K562 (cell line): Measurements from ENCODE around the gene FBXO15. TPM values are rescaled to one million over a fixed set of nuclear protein-coding genes. Genes with fewer than 3 reads are reported as not detected.

Source experiments
- ATAC-seq: fragments of 200-7000 bp; cut with Tn5 transposase; 3 replicates; pipeline ENCODE4 v1.9.1; 2020; ENCODE audit warnings: moderate library complexity
- BruUV-seq: library from RNA; stranded (reverse); fragments of 400-500 nt; replicated peaks from 2 replicates; lab custom pipeline; 2021; lab: Mats Ljungman, UMichigan
- CTCF ChIA-PET: fragments of 300-600 bp; formaldehyde crosslinking; extraction: SDS; loops from one replicate; lab custom pipeline; 2021; ENCODE audit warnings: low intra/inter-chr PET ratio; lab: Yijun Ruan, JAX
- POLR2A ChIA-PET: fragments of 300-600, 350-650 bp; sonication (Branson Sonifier 250); formaldehyde crosslinking; extraction: SDS; loops from one replicate; lab custom pipeline; 2021; ENCODE audit warnings: antibody characterized with exemption, inconsistent platforms; lab: Yijun Ruan, JAX
- DNase-seq, 4 experiments: peaks; one replicate each; pipeline versions ENCODE4 v3.0.0 to v3.0.0-alpha.2; 2011 to 2018; ENCODE audit warnings: low spot score in 3 of 4, mixed read lengths in 3 of 4; ENCODE audit errors: extremely low read depth in 1 of 4
- FAIRE-seq: peaks from 2 replicates; lab custom pipeline; 2011; peaks lifted over from hg19 to GRCh38; lab: Jason Lieb, UNC
- H2AFZ ChIP-seq: 2 replicates; pipeline ENCODE4 v1.6.0; 2011; ENCODE audit warnings: low read depth, low read length, control low read depth, inconsistent platforms
- H3K27ac ChIP-seq: fragments of 200-600 bp; 3 replicates; pipeline ENCODE4 v1.8.0; 2011; ENCODE audit warnings: low read depth, mild to moderate bottlenecking, control low read depth, inconsistent platforms, low read length, moderate library complexity, mixed read lengths; ENCODE audit errors: extremely low read depth
- H3K27me3 ChIP-seq, 2 experiments: fragments of 300-600 bp in 1 of 2; 2 replicates in 1 of 2; 3 replicates in 1 of 2; pipeline versions ENCODE4 v1.6.0 to v1.8.0; 2011; ENCODE audit warnings: inconsistent platforms in 2 of 2, low read length in 2 of 2, mild to moderate bottlenecking in 1 of 2, mixed read lengths in 1 of 2, moderate library complexity in 1 of 2; ENCODE audit not compliant: control insufficient read depth in 2 of 2, insufficient read depth in 2 of 2
- H3K36me3 ChIP-seq: fragments of 300-600 bp; 3 replicates; pipeline ENCODE4 v1.8.0; 2011; ENCODE audit warnings: mild to moderate bottlenecking, low read length, inconsistent platforms; ENCODE audit not compliant: control insufficient read depth, insufficient read depth
- H3K4me1 ChIP-seq, 2 experiments: fragments of 200-600 bp in 1 of 2; replicated peaks in 1 of 2; 2 replicates in 1 of 2; 3 replicates in 1 of 2; pipeline versions ENCODE4 v1.5.1 to v1.8.0; 2011; ENCODE audit warnings: inconsistent platforms in 2 of 2, low read length in 2 of 2, mild to moderate bottlenecking in 1 of 2, mixed read lengths in 1 of 2, moderate library complexity in 1 of 2; ENCODE audit not compliant: control insufficient read depth in 2 of 2, insufficient read depth in 2 of 2
- H3K4me2 ChIP-seq: 2 replicates; pipeline ENCODE4 v1.6.1; 2011; ENCODE audit warnings: low read length, control low read depth, inconsistent platforms, mixed read lengths; ENCODE audit not compliant: insufficient read depth
- H3K4me3 ChIP-seq: fragments of 200-600 bp; sonication (generic), shearing (Covaris generic); 2 replicates; pipeline ENCODE4 v1.5.1; 2016; ENCODE audit warnings: control low read depth, inconsistent platforms
- H3K79me2 ChIP-seq: fragments of 200-600 bp; 3 replicates; pipeline ENCODE4 v1.8.0; 2011; ENCODE audit warnings: low read length, inconsistent platforms; ENCODE audit not compliant: control insufficient read depth, insufficient read depth
- H3K9ac ChIP-seq, 2 experiments: 2 replicates each; pipeline versions ENCODE4 v1.6.0 to v1.6.1; 2011; ENCODE audit warnings: low read depth in 2 of 2, low read length in 2 of 2, control low read depth in 1 of 2, inconsistent platforms in 1 of 2, mild to moderate bottlenecking in 1 of 2, mixed read lengths in 1 of 2; ENCODE audit not compliant: insufficient read depth in 1 of 2
- H3K9me1 ChIP-seq: one replicate; pipeline ENCODE4 v1.6.0; 2011; ENCODE audit warnings: inconsistent platforms, mild to moderate bottlenecking, low read length, moderate library complexity; ENCODE audit not compliant: control insufficient read depth, insufficient read depth
- H3K9me3 ChIP-seq: replicated peaks from 2 replicates; pipeline ENCODE4 v1.5.1; 2011; ENCODE audit warnings: low read depth, low read length, inconsistent platforms; ENCODE audit not compliant: control insufficient read depth, insufficient read depth
- H4K20me1 ChIP-seq: replicated peaks from 2 replicates; pipeline ENCODE4 v1.6.1; 2011; ENCODE audit warnings: low read length, inconsistent platforms, mixed read lengths; ENCODE audit not compliant: control insufficient read depth, insufficient read depth
- ATF1 ChIP-seq, 2 experiments: fragments of 450-650 bp in 1 of 2; IDR thresholded peaks; 2 replicates each; pipeline ENCODE4 v1.6.1; 2016; ENCODE audit warnings: missing compliant biosample characterization in 1 of 2, missing genetic modification characterization in 1 of 2
- CBX8 ChIP-seq: fragments of 200-600 bp; sonication (generic); IDR thresholded peaks from 2 replicates; pipeline ENCODE4 v1.6.1; 2012; ENCODE audit warnings: borderline replicate concordance, mixed run types, low read depth, mild to moderate bottlenecking, moderate library complexity, mixed read lengths, low read length, control low read depth, inconsistent platforms; ENCODE audit not compliant: poor library complexity, severe bottlenecking; ENCODE audit errors: extremely low read depth
- COPS2 ChIP-seq: fragments of 450-650 bp; conservative IDR thresholded peaks from 2 replicates; pipeline ENCODE4 v1.6.1; 2016; ENCODE audit warnings: mild to moderate bottlenecking, moderate library complexity
- NONO ChIP-seq, 2 experiments: fragments of 200-400 bp in 1 of 2; fragments of 450-650 bp in 1 of 2; formaldehyde crosslinking in 1 of 2; IDR thresholded peaks; 2 replicates each; pipeline ENCODE4 v1.6.1; 2017; ENCODE audit warnings: low read depth in 2 of 2, mild to moderate bottlenecking in 2 of 2, moderate library complexity in 2 of 2, low read length in 1 of 2
- NR2C2 ChIP-seq, 2 experiments: fragments of 200-800 bp in 1 of 2; sonication (Bioruptor generic) in 1 of 2; sonication (generic) in 1 of 2; formaldehyde crosslinking in 1 of 2; IDR thresholded peaks; 2 replicates each; pipeline versions ENCODE4 v1.6.1 to v1.8.0; 2016 to 2022; ENCODE audit warnings: mild to moderate bottlenecking in 1 of 2, missing compliant biosample characterization in 1 of 2, missing genetic modification characterization in 1 of 2, missing genetic modification reagents in 1 of 2
- POLR3G ChIP-seq: IDR thresholded peaks from 2 replicates; pipeline ENCODE4 v1.6.1; 2011; ENCODE audit not compliant: insufficient read length, insufficient replicate concordance; ENCODE audit errors: extremely low read depth
- SLC30A9 ChIP-seq: fragments of 250-450 bp; sonication (Bioruptor Pico); IDR thresholded peaks from 2 replicates; pipeline ENCODE4 v1.8.0; 2022; ENCODE audit warnings: mild to moderate bottlenecking, moderate library complexity
- ZNF57 ChIP-seq: fragments of 450-650 bp; formaldehyde crosslinking; IDR thresholded peaks from 2 replicates; pipeline ENCODE4 v1.4.0; 2020; ENCODE audit warnings: mild to moderate bottlenecking, moderate library complexity
- WGBS: fragments of 100-300 bp; shearing (Covaris generic); methylation state at CpG from one replicate; pipeline ENCODE4 v1.1.6; 2016; ENCODE audit warnings: low coverage, mixed read lengths; ENCODE audit not compliant: insufficient coverage; ENCODE audit errors: missing lambda C conversion rate; 5-methylcytosine and 5-hydroxymethylcytosine counted together
- in situ Hi-C: fragments of 300-500 bp; cut with MboI; formaldehyde crosslinking; loops from 4 replicates; pipeline ENCODE4 v1.15.0; 2018; ENCODE audit warnings: inconsistent platforms, mixed read lengths
- intact Hi-C: fragments of 100-400 bp; cut with micrococcal nuclease; formaldehyde crosslinking; loops from 2 replicates; pipeline ENCODE4 v1.14.2; 2022
- polyA plus RNA-seq, 8 experiments: library from polyadenylated mRNA; depleted of rRNA in 4 of 8; stranded (reverse) in 5 of 8; unstranded in 3 of 8; fragments of >200 nt; fragmentation: Nextera tagmentation in 2 of 8; fragmentation: Illumina TruSeq in 1 of 8; extraction: Ambion mirVana in 2 of 8; extraction: Trizol in 1 of 8; gene quantifications; 2 replicates each; pipeline versions ENCODE4 v1.2.1 to v1.2.3, GENCODE V29; 2011 to 2014; ENCODE audit warnings: inconsistent platforms in 1 of 8, missing spikeins in 1 of 8
- total RNA-seq, 7 experiments: library from RNA; depleted of rRNA in 6 of 7; stranded (reverse); fragments of >200 nt in 6 of 7; fragmentation: Illumina TruSeq in 2 of 7; extraction: Trizol in 2 of 7; gene quantifications; 2 replicates each; pipeline versions ENCODE4 v1.2.1 to v1.2.3, GENCODE V29; 2011 to 2021; ENCODE audit warnings: low replicate concordance in 1 of 7
- TF ChIP-seq, protein P1 (sequence below): fragments of 200-800 bp; sonication (Bioruptor generic); IDR thresholded peaks from 2 replicates; pipeline ENCODE4 v1.6.1; 2017; ENCODE audit warnings: missing genetic modification characterization, missing compliant biosample characterization
- TF ChIP-seq, protein P2 (sequence below): sonication (generic); IDR thresholded peaks from 2 replicates; pipeline ENCODE4 v1.6.1; 2016
- TF ChIP-seq, protein P3 (sequence below): fragments of 250-450 bp; sonication (Bioruptor Pico); IDR thresholded peaks from 2 replicates; pipeline ENCODE4 v1.5.0; 2022; ENCODE audit warnings: mild to moderate bottlenecking

The FBXO15 gene
- total and polyA plus RNA-seq, 9 of the 15 experiments (the other 6 are each of a cell fraction or from before 2014, with no cell fraction given): 0.07 to 0.43 (median 0.27) TPM; not detected in 1

GRCh38 chr18:74082742-74083556 lies 64.7 kb downstream of the FBXO15 start:
- WGBS: 4% methylated on average over 14 of the region's 18 CpGs
- Histone ChIP-seq H3K4me3 (no peak overlapping the region), H3K79me2 (no peaks in the 10 kb centered on the region), H3K9me3 (no peaks in the 10 kb centered on the region), H3K9me1 (no peaks in the 10 kb centered on the region), H4K20me1 (no peaks in the 10 kb centered on the region), H3K9ac (no peak overlapping the region), H3K27me3 (peaks cover 0 to 31% of the 10 kb centered on the region in 2 experiments; a peak in 3 of 5 replicates), H3K4me1 (no peaks in the 10 kb centered on the region; a peak in 1 of 5 replicates), H3K4me2 (no peak overlapping the region), H2AFZ (no peak overlapping the region), H3K27ac (no peak overlapping the region), H3K36me3 (no peaks in the 10 kb centered on the region)
- ATAC-seq (no peak), DNase-seq (no peak), FAIRE-seq (no peak)
- in situ Hi-C loops: no loop called here
- TF ChIP-seq CBX8 (no peak), SLC30A9 (CRISPR knock-in tag) (no peak), ZNF57 (CRISPR knock-in tag) (no peak), NONO (IDR thresholded peaks at IDR 0.05; ENCODE audit: low read depth in 2 of 2, low read length in 1 of 2) (no peak), COPS2 (no peak), POLR3G (no peak), NR2C2 (CRISPR knock-in tag; IDR thresholded peaks at IDR 0.05) (no peak), NR2C2 (tag; IDR thresholded peaks at IDR 0.05) (no peak), ATF1 (CRISPR knock-in tag; IDR thresholded peaks at IDR 0.05) (no peak), ATF1 (tag; IDR thresholded peaks at IDR 0.05) (no peak)
- TF ChIP-seq, protein P1, sequence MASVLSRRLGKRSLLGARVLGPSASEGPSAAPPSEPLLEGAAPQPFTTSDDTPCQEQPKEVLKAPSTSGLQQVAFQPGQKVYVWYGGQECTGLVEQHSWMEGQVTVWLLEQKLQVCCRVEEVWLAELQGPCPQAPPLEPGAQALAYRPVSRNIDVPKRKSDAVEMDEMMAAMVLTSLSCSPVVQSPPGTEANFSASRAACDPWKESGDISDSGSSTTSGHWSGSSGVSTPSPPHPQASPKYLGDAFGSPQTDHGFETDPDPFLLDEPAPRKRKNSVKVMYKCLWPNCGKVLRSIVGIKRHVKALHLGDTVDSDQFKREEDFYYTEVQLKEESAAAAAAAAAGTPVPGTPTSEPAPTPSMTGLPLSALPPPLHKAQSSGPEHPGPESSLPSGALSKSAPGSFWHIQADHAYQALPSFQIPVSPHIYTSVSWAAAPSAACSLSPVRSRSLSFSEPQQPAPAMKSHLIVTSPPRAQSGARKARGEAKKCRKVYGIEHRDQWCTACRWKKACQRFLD: no peak
- TF ChIP-seq, protein P2, sequence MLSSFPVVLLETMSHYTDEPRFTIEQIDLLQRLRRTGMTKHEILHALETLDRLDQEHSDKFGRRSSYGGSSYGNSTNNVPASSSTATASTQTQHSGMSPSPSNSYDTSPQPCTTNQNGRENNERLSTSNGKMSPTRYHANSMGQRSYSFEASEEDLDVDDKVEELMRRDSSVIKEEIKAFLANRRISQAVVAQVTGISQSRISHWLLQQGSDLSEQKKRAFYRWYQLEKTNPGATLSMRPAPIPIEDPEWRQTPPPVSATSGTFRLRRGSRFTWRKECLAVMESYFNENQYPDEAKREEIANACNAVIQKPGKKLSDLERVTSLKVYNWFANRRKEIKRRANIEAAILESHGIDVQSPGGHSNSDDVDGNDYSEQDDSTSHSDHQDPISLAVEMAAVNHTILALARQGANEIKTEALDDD: no peak
- TF ChIP-seq, protein P3, sequence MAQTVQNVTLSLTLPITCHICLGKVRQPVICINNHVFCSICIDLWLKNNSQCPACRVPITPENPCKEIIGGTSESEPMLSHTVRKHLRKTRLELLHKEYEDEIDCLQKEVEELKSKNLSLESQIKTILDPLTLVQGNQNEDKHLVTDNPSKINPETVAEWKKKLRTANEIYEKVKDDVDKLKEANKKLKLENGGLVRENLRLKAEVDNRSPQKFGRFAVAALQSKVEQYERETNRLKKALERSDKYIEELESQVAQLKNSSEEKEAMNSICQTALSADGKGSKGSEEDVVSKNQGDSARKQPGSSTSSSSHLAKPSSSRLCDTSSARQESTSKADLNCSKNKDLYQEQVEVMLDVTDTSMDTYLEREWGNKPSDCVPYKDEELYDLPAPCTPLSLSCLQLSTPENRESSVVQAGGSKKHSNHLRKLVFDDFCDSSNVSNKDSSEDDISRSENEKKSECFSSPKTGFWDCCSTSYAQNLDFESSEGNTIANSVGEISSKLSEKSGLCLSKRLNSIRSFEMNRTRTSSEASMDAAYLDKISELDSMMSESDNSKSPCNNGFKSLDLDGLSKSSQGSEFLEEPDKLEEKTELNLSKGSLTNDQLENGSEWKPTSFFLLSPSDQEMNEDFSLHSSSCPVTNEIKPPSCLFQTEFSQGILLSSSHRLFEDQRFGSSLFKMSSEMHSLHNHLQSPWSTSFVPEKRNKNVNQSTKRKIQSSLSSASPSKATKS (CRISPR knock-in tag): no peak
- intact Hi-C loops: no loop called here
- ChIA-PET POLR2A (interaction anchor here (0.8 kb wide), 1 partner anchor 589 kb away, joined by 3 read pairs; no protein-coding TSS in a partner anchor), CTCF (no interaction called here)
- BruUV-seq: no TSS peak
